GM21367 (cell line): ENCODE results near the gene CILP2.

Experiments used
- ATAC-seq: cut with Tn5 transposase; IDR thresholded peaks from one replicate; pipeline ENCODE4 v1.9.1; 2021; ENCODE audit not compliant: unreplicated experiment

CILP2 gene

GRCh38 chr19:19563348-19563848 lies 25.3 kb downstream of the CILP2 start:
- no peak for ATAC-seq

GRCh38 chr19:19566306-19566705 lies 28.2 kb downstream of the CILP2 start:
- no peak for ATAC-seq

- ATAC-seq = no peak
Measured at GRCh38 chr19:19567391-19567790, 29.3 kb downstream of the CILP2 start.

GRCh38 chr19:19568802-19569756 lies 31.0 kb downstream of the CILP2 start:
- ATAC-seq = no peak

- ATAC-seq = no peak
Measured at GRCh38 chr19:19570571-19570970, 32.5 kb downstream of the CILP2 start.

- no peak for ATAC-seq
Measured at GRCh38 chr19:19571071-19571786, 33.2 kb downstream of the CILP2 start.

GRCh38 chr19:19575411-19575810 lies 37.3 kb downstream of the CILP2 start:
- ATAC-seq = no peak

GRCh38 chr19:19578252-19578651 lies 40.2 kb downstream of the CILP2 start:
- ATAC-seq = no peak

GRCh38 chr19:19579533-19580361 lies 41.7 kb downstream of the CILP2 start:
- ATAC-seq = no peak

GRCh38 chr19:19580418-19580817 lies 42.4 kb downstream of the CILP2 start:
- ATAC-seq = no peak

GRCh38 chr19:19581391-19581790 lies 43.3 kb downstream of the CILP2 start:
- no peak for ATAC-seq

GRCh38 chr19:19582471-19582870 lies 44.4 kb downstream of the CILP2 start:
- ATAC-seq = no peak

GRCh38 chr19:19584356-19584755 lies 46.3 kb downstream of the CILP2 start:
- ATAC-seq = no peak

GRCh38 chr19:19587771-19588170 lies 49.7 kb downstream of the CILP2 start:
- ATAC-seq = no peak

- ATAC-seq = no peak
Measured at GRCh38 chr19:19588546-19588945, 50.5 kb downstream of the CILP2 start.

- ATAC-seq = no peak
Measured at GRCh38 chr19:19591133-19591825, 53.2 kb downstream of the CILP2 start.

- ATAC-seq = no peak
Measured at GRCh38 chr19:19592690-19593089, 54.6 kb downstream of the CILP2 start.

- no peak for ATAC-seq
Measured at GRCh38 chr19:19594381-19594780, 56.3 kb downstream of the CILP2 start.

GRCh38 chr19:19595171-19595701 lies 57.2 kb downstream of the CILP2 start:
- ATAC-seq = no peak
